ENCODE data around the gene RMND5B.

- TF ChIP-seq CTCF (IDR thresholded peaks at IDR 0.05) (no peak), POLR2A (IDR thresholded peaks at IDR 0.05) (no peak), POLR2AphosphoS5 (IDR thresholded peaks at IDR 0.05) (no peak), EP300 (IDR thresholded peaks at IDR 0.05) (no peak)
These were observed 61.4 kb downstream of the RMND5B start for GRCh38 chr5:178192244-178192643.

All from stomach (tissue), 4 donors.